PC-9 (cell line): ENCODE results near the gene TMEM131L.

ENCODE experiments used
- CTCF ChIP-seq: fragments of 200-600 bp; sonication (generic); conservative IDR thresholded peaks from 2 replicates; pipeline ENCODE4 v1.6.1; 2017; ENCODE audit warnings: mixed run types, antibody characterized with exemption, mild to moderate bottlenecking, moderate library complexity
- EZH2 ChIP-seq: fragments of 200-600 bp; sonication (generic); IDR thresholded peaks from 2 replicates; pipeline ENCODE4 v1.8.0; 2017; ENCODE audit warnings: antibody characterized with exemption, low read depth

- TF ChIP-seq CTCF: no peak
- no peak for TF ChIP-seq EZH2
These were observed 180.8 kb downstream of the TMEM131L start for GRCh38 chr4:153646978-153647377.
